GM21619 (cell line): ENCODE results near the gene LYZ.
"Not testable (repeated sequence)": the region's sequence is repeated elsewhere in the genome, so short reads cannot be mapped to it uniquely, and the experiment has no call there.

Experiments
- ATAC-seq: cut with Tn5 transposase; IDR thresholded peaks from one replicate; pipeline ENCODE4 v1.9.1; 2021; ENCODE audit not compliant: unreplicated experiment

LYZ gene

DNA sequence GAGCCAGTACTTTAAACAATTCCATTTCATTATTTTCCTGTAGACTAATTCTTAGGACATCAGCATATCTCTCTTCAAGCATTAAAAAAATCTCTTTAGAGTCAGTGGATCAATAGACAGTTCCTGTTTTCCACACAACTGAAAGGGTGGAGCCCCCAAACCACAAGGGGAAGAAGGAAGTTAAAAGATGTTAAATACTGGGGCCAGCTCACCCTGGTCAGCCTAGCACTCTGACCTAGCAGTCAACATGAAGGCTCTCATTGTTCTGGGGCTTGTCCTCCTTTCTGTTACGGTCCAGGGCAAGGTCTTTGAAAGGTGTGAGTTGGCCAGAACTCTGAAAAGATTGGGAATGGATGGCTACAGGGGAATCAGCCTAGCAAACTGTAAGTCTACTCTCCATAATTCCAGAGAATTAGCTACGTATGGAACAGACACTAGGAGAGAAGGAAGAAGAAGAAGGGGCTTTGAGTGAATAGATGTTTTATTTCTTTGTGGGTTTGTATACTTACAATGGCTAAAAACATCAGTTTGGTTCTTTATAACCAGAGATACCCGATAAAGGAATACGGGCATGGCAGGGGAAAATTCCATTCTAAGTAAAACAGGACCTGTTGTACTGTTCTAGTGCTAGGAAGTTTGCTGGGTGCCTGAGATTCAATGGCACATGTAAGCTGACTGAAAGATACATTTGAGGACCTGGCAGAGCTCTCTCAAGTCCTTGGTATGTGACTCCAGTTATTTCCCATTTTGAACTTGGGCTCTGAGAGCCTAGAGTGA lies at the start of gene LYZ:
LYZ (plus strand) TSS at position 220 of the 777 bp plus-strand sequence; CDS start at position 248, 28 bp downstream.
- no peak for ATAC-seq

DNA sequence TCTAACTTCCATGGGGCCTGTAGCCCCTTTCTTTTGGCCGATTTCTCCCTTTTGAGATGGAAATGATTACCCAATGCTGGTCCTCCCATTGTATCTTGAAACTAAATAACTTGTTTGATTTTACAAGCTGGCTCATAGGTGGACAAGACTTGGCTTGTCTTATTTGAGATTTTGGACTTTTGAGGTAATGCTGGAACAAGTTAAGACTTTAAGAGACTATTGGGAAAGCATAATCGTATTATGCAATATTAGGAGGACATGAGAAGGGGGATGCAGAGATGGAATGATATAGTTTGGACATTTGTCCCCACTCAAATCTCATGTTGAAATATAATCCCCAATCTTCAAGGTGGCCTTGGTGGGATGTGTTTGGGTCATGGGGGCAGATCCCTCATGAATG lies 49.2 kb upstream of the LYZ start:
- no peak for ATAC-seq

DNA sequence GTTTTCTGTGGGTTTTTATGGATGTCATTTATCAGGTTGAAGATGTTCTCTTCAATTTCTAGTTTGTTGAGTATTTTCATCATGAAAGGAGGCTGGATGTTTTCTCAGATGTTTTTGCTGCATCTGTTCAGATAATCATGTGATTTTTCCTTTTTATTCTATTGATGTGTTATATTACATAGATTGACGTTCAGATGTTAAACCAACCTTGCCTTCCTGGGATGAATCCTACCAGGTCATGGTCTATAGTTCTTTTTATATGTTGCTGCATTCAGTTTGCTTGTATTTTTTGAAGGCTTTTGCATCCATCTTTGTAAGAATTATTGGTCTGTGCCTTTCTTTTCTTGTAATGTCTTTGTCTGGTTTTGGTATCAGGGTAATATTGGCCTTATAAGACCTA lies 43.9 kb upstream of the LYZ start:
- no peak for ATAC-seq

DNA sequence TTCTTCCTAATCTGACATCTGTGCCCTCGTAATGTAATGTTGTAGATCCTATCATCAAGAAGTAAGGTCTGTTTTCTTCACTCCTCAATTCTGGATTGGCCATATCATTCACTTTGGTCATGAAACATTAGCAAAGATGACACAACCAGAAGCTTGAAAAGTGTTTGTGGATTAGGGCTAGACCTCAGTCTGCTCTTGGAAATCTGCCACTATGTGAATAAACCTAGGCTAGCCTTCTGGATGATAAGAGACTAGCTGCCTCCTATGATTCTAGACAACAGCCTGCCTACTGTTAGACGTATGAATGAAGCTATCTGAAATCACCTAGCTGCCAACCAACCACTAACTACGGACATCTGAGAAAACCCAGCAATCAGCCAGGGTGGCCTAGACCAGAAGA lies 38.7 kb upstream of the LYZ start:
- no peak for ATAC-seq

DNA sequence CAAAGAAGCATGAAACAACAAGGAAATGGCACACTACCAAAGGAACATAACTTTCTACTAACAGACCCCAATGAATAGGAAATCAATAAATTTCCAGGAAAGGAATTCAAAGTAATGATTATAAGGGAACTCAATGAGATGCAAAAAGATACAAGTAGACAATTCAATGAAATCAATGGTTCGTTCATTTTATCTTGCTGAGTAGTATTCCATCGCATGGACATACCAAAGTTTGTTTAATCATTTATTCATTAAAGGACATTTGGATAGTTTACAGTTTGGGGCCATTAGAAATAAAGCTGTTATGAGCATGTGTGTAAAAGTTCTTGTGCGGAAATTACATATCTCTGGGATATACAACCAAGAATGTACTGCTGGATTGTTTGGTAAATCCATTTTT lies 35.0 kb upstream of the LYZ start:
- no peak for ATAC-seq

DNA sequence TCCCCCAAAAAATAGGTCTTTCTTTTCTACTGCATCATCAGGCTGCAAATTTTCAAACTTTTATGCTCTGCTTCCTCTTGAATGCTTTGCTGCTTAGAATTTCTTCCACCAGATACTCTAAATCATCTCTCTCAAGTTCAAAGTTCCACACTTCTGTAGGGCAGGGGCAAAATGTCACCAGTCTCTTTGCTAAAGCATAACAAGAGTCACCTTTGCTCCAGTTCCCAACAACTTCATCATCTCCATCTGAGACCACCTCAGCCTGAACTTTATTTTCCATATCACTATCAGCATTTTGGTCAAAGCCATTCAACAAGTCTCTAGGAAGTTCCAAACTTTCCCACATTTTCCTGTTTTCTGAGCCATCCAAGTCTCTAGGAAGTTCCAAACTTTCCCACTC lies 31.4 kb upstream of the LYZ start:
- ATAC-seq: not testable (repeated sequence)

DNA sequence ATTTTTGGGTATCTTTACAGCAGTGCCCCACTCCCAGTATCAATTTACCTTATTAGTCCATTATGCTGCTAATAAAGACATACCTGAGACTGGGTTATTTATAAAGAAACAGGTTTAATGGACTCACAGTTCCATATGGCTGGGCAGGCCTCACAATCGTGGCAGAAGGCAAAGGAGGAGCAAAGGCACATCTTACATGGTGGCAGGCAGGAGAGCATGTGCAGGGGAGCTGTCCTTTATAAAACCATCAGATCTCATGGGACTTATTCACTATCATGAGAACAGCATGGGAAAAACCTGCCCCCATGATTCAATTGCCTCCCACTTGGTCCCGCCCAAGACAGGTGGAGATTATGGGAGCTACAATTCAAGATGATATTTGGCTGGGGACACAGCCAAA lies 30.9 kb upstream of the LYZ start:
- ATAC-seq: not testable (repeated sequence)

DNA sequence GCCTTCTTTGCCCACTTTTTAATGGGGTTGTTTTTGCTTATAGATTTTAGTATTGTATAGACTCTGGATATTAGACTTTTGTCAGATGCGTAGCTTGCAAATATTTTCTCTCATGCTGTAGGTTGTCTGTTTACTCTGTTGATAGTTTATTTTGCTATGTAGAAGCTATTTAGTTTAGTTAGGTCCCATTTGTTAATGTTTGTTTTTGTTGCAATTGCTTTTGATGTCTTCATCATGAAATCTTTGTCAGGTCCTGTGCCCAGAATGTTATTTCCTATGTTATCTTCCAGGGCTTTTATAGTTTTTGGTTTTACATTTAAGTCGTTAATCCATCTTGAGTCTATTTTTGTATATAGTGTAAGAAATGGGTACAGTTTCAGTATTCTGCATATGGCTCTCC lies 30.0 kb upstream of the LYZ start:
- ATAC-seq: no peak

DNA sequence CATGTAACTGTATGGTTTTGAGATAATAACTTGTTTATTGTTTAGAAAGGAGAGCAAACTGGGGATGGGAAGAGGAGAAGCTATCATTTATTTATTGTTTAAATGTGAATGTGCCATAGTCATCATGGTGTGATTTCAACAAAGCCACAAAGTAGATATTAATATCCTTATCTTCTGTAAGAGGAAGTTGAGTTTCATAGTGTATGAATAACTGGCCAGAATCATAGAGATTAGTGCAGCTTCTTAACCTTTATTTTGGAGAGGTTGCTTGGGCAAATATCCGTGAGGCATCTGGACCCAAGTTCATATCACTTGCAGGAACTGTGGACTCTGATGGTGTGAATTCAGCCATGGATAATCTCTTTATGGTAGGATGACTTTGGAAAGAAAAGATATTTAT lies 26.8 kb upstream of the LYZ start:
- no peak for ATAC-seq

DNA sequence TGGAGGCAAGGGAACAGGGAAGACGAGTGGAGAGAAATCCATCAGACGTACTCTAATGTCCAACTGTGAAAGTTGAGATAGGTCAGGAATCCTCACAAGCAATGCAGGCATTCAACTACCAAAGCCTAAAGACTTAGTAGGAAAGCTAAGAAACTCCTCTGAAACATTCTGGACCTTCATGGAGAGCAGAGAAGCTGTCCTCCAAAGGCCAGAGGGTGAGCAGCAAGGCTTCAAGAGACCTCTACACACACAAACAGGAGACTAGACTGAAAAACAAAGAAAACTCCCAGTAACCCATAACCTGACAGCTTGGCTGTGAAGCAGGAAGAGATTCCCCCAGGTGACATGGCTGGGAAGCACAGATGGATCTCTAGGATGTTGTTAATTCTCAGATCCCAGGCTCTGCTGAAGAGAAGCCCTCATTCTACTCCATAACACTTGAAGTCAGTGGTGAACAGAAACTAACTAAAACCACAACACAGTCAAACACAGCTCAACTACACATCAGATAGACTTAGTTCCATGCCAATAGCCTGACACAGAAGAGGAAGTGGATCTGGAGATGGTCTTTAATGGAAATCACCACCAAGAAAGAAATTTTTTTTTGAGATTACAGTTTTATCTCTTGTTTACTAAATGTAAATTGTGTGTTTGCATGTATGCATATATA lies 23.2 kb upstream of the LYZ start:
- ATAC-seq: peak; percentile 87

DNA sequence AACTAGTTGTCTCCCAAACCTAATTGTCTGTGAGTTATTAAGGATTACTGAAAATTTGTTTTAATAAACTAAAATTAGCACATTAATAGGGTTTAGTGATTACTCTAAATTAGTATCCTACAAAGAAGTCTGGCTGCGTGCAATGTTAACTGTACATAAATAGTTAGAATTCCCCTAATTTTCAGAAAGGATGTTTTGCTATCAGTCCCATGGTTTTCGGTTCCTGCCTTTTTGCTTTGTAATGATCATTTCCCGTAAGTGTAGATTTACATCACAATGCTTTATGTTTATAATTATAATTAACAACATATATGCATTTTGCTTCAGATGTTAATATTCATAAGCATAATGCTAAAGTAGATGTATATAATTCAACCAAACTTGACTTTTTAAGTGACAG lies 19.8 kb upstream of the LYZ start:
- no peak for ATAC-seq

DNA sequence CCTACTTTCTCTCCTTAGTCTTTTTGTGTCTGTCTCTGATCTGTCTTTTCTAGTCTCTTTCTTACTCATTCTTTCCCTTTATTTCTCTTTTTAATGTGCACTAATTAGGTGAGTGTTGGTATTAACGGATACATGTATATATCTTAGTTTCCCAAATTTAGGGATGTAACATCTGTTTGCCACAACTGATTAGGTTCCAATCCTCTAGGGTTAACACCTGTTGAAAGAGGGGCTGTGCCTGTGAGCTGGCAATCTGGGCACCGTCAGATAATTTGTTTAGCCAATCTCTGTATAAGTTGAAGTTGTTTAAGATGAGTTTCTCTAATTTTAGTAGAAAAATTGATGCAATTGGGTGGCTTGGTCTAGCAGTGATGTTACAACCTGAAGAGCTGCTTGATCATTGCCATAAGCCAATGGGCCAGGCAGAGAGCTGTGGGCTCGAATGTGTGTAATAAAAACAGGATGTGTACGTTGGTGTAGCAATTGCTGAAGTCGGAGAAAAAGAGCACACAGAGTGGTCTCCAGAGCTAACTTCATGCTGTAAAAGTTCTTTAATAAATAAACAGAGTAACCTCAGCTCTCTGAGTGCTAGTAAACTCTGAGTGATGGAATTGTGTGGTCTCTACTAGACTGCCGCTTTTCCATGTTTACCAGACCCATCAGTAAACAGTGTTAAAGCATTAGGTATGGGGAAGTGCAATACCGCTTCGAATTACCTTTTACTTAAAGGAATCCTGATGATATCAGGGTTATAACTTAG lies 18.3 kb upstream of the LYZ start:
- no peak for ATAC-seq

DNA sequence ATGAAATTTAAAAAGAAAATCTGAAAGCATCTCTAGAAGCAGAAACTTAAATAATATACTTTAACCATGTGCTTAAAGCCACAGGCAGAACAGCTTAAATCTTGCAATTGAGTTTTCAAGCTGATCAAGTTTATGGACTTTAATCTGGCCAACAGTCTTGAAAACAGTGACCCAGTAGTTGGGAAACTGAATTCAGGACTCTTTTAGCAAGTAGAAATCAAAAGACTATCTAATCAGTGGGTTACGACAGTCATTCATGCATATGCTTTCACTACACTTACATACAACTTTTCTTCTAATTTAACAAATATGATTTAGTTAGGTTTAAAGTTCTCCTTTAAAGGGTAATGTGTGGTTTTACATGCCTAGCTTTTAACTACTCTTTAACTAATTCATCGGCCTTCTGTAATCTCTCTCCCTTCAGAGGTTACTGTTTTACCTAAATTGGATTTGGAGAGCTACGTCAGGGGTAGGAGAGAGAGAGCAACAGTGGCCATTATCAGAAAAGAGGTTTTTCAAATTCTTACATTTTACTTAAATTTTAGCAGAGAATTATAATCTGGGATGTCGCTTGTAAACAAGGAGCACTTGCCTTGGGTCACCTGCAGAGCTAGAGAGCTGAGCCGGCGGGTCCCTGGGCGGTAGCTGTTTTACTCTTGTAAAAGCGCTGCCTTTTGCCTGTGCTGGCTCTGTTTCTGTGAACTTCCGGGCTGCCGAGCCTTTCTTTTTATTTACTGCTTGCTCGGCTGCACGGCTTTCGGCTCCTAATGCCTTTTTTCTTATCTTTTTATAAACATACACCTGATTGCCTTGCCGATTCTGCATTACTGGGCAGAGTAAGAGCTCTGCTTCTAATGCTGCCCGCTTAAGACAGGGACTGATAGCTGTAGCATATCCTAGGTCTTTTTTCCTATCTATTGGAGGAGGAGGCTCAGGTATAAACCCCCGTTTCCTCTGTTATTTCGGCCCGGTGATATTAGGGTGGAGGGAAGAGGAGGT lies 17.4 kb upstream of the LYZ start:
- peak; percentile 84 for ATAC-seq

DNA sequence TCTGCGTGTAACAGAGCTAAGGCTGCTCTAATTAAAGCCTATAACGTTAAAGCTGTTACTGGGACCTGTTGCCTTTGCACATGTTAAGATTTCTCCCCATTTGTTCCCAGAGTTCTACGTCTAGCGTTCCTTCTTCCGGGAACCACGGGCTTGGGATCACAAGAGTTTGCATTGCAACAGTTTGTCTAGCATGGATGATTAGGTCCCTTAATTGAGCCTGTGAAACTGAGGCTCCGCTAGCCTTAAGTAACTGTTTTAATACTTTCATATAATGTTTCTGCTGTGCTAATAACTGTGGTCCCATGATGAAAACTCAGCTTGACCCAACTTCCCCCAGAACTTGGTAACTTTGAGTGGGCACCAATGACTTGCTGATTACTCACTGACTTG lies 16.7 kb upstream of the LYZ start:
- ATAC-seq: no peak

DNA sequence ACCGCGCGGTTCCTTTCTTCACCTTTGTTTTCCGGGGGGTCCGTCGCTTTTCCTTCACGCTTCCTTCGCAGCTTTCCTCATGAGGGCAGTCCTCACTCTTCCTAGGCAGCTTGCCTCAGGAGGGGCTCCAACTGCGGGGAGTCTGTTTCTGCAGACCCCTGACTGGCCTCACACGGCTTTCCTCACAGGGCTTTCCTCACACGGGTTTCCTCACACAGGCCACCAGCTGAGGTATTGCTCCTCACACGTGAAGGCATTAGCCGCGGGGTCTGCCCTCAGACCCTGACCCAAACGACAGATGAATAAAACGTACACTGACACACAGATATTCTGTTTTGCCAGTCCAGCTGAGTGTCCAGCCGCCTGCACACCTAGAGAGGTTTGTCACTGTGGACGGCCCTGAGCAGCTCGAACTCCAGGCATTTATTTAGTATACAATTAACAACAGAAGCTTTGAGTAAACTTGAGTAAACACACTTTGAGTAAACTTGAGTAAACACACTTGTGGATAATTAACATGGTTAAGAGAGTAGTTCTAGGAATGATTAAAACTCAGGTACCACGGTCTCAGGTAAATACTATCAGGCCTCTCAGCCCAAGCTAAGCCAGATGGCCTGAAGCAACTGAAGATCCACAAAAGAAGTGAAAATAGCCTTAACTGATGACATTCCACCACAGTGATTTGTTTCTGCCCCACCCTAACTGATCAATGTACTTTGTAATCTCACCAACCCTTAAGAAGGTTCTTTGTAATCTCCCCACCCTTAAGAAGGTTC lies 16.1 kb upstream of the LYZ start:
- ATAC-seq: no peak

DNA sequence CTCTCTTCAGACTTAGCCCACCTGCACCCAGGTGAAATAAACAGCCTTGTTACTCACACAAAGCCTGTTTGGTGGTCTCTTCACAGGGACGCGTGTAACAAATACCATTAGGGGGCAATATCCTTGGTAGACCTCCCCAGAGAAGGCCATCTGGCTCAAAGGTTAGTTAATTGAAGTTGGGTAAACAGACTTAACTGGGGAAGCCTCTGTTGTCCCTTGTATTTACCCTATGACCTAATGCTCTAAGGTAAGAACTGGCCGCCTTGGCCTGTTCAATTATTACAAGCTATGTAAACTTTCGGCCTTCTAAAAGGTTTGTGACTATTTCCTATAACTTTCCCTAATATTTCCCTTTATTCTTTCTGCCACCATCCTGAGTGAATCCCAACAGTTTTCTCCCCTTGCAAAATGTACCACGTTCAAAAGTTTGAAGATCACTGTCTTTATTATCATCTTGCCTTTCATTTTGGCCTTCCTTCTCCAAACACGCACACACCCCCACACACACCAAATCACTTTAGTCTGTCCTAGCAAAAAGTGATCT lies 15.3 kb upstream of the LYZ start:
- no peak for ATAC-seq

DNA sequence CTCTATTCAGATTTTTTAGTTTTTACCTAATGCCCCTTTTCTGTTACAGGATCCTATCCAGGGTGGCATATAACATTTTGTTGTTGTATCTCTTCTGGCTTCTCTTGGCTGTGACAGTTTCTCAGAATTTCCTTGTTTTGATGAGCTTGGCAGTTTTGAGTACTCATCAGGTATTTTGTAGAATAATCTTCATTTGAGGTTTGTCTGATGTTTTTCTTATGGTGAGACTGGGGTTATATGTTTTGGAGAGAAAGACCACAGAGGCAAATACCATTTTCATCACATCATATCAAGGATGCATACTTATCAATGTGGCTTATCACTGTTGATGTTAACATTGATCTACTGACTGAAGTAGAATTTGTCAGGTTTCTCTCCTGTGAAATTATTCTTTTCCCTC lies 14.0 kb upstream of the LYZ start:
- ATAC-seq: no peak

DNA sequence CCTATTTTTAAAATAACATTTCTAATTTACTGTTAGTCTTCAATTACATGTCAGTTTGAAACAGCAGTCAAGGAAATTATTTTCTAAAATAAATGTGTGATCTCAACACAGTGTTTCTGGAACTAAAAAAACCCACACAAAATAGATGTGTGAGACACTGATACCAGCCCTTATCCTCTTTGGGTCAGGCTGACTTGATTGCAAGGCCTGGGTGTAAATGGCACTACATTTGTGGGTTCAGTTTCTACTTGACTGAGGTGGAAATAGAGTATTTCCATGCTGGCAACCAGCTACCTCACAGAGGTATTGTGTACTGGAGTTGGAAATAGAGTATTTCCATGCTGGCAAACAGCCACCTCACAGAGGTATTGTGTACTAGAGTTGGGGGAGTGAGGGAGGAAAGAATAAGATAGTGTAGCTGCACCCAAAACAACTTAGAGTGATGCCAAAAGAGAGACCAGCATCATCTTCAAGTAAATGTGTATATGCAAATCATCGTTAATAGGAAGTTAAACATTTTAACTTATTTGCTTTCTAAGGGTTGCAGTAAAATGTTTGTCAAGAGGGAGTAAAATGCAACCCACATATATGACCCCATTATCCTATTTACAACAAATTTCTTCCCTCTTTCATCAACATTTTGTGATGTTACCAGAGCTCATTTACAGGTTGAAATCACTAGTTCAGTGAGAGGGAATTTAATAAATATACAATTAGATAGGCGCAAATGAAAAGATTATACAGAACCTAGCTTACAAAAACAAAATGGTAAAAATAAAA lies 10.7 kb upstream of the LYZ start:
- ATAC-seq: no peak
